Caco-2 (cell line): Measurements from ENCODE around the gene PDE7B. TPM values are rescaled to one million over a fixed set of nuclear protein-coding genes. Genes with fewer than 3 reads are reported as not detected.

ENCODE experiments used
- BruUV-seq: library from RNA; stranded (reverse); fragments of 400-500 nt; replicated peaks from 2 replicates; lab custom pipeline; 2021; lab: Mats Ljungman, UMichigan
- CTCF ChIA-PET: fragments of 300-600 bp; sonication (Branson Sonifier 250); formaldehyde crosslinking; loops from one replicate; lab custom pipeline; 2022; ENCODE audit warnings: antibody characterized with exemption; lab: Charles Lee
- POLR2A ChIA-PET: fragments of 300-600 bp; sonication (Branson Sonifier 250); formaldehyde crosslinking; loops from one replicate; lab custom pipeline; 2022; ENCODE audit warnings: antibody characterized with exemption; lab: Charles Lee
- DNase-seq, 2 experiments: peaks; one replicate each; pipeline versions ENCODE4 v3.0.0 to v3.0.0-alpha.2; 2020 to 2022
- H3K27me3 ChIP-seq: replicated peaks from 2 replicates; pipeline ENCODE4 v1.6.0; 2011; ENCODE audit warnings: low read length; ENCODE audit not compliant: control insufficient read depth, insufficient read depth
- H3K36me3 ChIP-seq: 2 replicates; pipeline ENCODE4 v1.5.1; 2011; ENCODE audit warnings: low read length; ENCODE audit not compliant: control insufficient read depth, insufficient read depth
- H3K4me1 ChIP-seq: fragments of 250-450 bp; sonication (Bioruptor Pico); 2 replicates; pipeline ENCODE4 v1.5.1; 2020; ENCODE audit warnings: mild to moderate bottlenecking
- H3K4me3 ChIP-seq: 2 replicates; pipeline ENCODE4 v1.5.1; 2011; ENCODE audit warnings: low read depth, mild to moderate bottlenecking, control low read depth, low read length
- H3K9me3 ChIP-seq: fragments of 250-450 bp; sonication (Bioruptor Pico); 2 replicates; pipeline ENCODE4 v1.5.1; 2020; ENCODE audit warnings: mild to moderate bottlenecking, moderate library complexity
- H3K27ac Mint-ChIP-seq: one replicate; pipeline ENCODE4 v1.8.0; 2022; ENCODE audit warnings: mixed read lengths; ENCODE audit not compliant: unreplicated experiment
- H3K27me3 Mint-ChIP-seq: one replicate; pipeline ENCODE4 v1.8.0; 2022; ENCODE audit warnings: mixed read lengths; ENCODE audit not compliant: insufficient read depth, unreplicated experiment
- H3K36me3 Mint-ChIP-seq: one replicate; pipeline ENCODE4 v1.8.0; 2022; ENCODE audit warnings: mild to moderate bottlenecking, mixed read lengths; ENCODE audit not compliant: insufficient read depth, unreplicated experiment
- H3K4me1 Mint-ChIP-seq: one replicate; pipeline ENCODE4 v1.8.0; 2022; ENCODE audit warnings: low read depth, mixed read lengths; ENCODE audit not compliant: unreplicated experiment
- H3K4me3 Mint-ChIP-seq: one replicate; pipeline ENCODE4 v1.8.0; 2022; ENCODE audit warnings: mild to moderate bottlenecking, moderate library complexity, mixed read lengths; ENCODE audit not compliant: unreplicated experiment
- H3K9me3 Mint-ChIP-seq: one replicate; pipeline ENCODE4 v1.8.0; 2022; ENCODE audit warnings: mixed read lengths; ENCODE audit not compliant: unreplicated experiment
- intact Hi-C: fragments of 100-400 bp; cut with micrococcal nuclease; formaldehyde crosslinking; loops from one replicate; pipeline ENCODE4 v1.10.0; 2022; ENCODE audit not compliant: unreplicated experiment
- total RNA-seq: library from RNA; stranded (reverse); gene quantifications from 2 replicates; pipeline ENCODE4 v1.2.3, GENCODE V29; 2022
- TF ChIP-seq, protein P1 (sequence below), 2 experiments: fragments of 200-600 bp in 1 of 2; IDR thresholded peaks; 1 replicate in 1 of 2; 2 replicates in 1 of 2; pipeline versions ENCODE4 v1.5.1 to v1.8.0; 2011 to 2022; ENCODE audit warnings: antibody characterized with exemption in 1 of 2, control low read depth in 1 of 2, inconsistent platforms in 1 of 2, low read depth in 1 of 2, low read length in 1 of 2, mild to moderate bottlenecking in 1 of 2, moderate library complexity in 1 of 2; ENCODE audit not compliant: insufficient read depth in 1 of 2, severe bottlenecking in 1 of 2, unreplicated experiment in 1 of 2

PDE7B gene
- total RNA-seq, 1 experiment from 2014 or later: not detected

DNA sequence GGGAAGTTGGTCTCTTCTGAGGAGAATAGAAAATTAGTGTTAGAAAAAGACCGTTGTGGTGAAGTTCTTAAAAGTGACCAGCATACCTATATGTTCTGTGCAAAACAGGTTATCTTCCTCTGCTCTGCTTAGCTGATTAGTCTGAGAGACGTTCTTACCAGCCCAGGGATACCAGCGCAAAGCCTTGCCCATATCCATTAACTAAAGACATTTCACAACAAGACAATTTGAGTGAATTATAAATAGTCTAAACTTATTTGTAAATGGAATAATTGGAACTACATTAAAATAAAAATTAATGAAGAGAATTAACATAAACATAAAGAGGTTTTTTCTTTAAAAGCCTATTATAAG, 144.0 kb downstream of the PDE7B start:
- no TSS peak for BruUV-seq
- no peaks in the 10 kb centered on the region for H3K27me3 Mint-ChIP-seq
- H3K27ac Mint-ChIP-seq: no peak overlapping the region
- no peaks in the 10 kb centered on the region for H3K36me3 Mint-ChIP-seq
- Histone ChIP-seq H3K4me3 (no peak overlapping the region), H3K9me3 (no peaks in the 10 kb centered on the region; the same call in 1 of the 2 replicates), H3K27me3 (no peaks in the 10 kb centered on the region), H3K4me1 (no peaks in the 10 kb centered on the region), H3K36me3 (no peaks in the 10 kb centered on the region)
- no peak for DNase-seq
- TF ChIP-seq, protein P1, sequence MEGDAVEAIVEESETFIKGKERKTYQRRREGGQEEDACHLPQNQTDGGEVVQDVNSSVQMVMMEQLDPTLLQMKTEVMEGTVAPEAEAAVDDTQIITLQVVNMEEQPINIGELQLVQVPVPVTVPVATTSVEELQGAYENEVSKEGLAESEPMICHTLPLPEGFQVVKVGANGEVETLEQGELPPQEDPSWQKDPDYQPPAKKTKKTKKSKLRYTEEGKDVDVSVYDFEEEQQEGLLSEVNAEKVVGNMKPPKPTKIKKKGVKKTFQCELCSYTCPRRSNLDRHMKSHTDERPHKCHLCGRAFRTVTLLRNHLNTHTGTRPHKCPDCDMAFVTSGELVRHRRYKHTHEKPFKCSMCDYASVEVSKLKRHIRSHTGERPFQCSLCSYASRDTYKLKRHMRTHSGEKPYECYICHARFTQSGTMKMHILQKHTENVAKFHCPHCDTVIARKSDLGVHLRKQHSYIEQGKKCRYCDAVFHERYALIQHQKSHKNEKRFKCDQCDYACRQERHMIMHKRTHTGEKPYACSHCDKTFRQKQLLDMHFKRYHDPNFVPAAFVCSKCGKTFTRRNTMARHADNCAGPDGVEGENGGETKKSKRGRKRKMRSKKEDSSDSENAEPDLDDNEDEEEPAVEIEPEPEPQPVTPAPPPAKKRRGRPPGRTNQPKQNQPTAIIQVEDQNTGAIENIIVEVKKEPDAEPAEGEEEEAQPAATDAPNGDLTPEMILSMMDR (IDR thresholded peaks at IDR 0.05; ENCODE audit: insufficient read depth in 1 of 2, low read depth in 1 of 2, low read length in 1 of 2, severe bottlenecking in 1 of 2, unreplicated experiment in 1 of 2): no peak
- ChIA-PET POLR2A (no interaction called here), CTCF (no interaction called here)
- H3K4me3 Mint-ChIP-seq: no peak overlapping the region
- intact Hi-C loops: no loop called here
- H3K9me3 Mint-ChIP-seq: peaks cover 9% of the 10 kb centered on the region
- H3K4me1 Mint-ChIP-seq: no peaks in the 10 kb centered on the region

GRCh38 chr6:135996668-135997067, 145.2 kb downstream of the PDE7B start:
- H3K9me3 ChIP-seq: no peaks in the 10 kb centered on the region; the same call in 1 of the 2 replicates
- H3K9me3 Mint-ChIP-seq: peaks cover 9% of the 10 kb centered on the region
- no peak overlapping the region for H3K4me3 Mint-ChIP-seq
- H3K36me3 ChIP-seq: no peaks in the 10 kb centered on the region
- H3K27ac Mint-ChIP-seq: no peak overlapping the region
- no peaks in the 10 kb centered on the region for H3K4me1 Mint-ChIP-seq
- intact Hi-C loops: no loop called here
- H3K36me3 Mint-ChIP-seq: no peaks in the 10 kb centered on the region
- TF ChIP-seq, protein P1 (IDR thresholded peaks at IDR 0.05; ENCODE audit: insufficient read depth in 1 of 2, low read depth in 1 of 2, low read length in 1 of 2, severe bottlenecking in 1 of 2, unreplicated experiment in 1 of 2): no peak
- no peaks in the 10 kb centered on the region for H3K27me3 ChIP-seq
- ChIA-PET POLR2A (no interaction called here), CTCF (no interaction called here)
- H3K4me3 ChIP-seq: no peak overlapping the region
- H3K4me1 ChIP-seq: no peaks in the 10 kb centered on the region
- no peaks in the 10 kb centered on the region for H3K27me3 Mint-ChIP-seq
- no TSS peak for BruUV-seq
- no peak for DNase-seq

DNA sequence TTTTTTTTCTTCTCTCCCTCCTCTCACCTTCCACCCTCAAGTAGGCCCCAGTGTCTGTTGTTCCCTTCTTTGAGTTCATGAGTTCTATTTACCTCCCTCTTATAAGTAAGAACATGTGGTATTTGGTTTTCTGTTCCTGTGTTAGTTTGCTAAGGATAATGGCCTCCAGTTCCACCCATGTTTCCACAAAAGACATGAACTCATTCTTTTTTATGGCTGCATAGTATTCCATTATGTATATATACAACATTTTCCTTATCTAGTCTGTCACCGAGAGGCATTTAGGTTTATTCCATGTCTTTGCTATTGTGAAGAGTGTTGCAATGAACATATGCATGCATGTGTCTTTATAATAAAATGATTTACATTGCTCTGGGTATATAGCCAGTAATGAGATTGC, 147.9 kb downstream of the PDE7B start:
- TF ChIP-seq, protein P1 (IDR thresholded peaks at IDR 0.05; ENCODE audit: insufficient read depth in 1 of 2, low read depth in 1 of 2, low read length in 1 of 2, severe bottlenecking in 1 of 2, unreplicated experiment in 1 of 2): no peak
- Mint-ChIP-seq H3K27ac (no peak overlapping the region), H3K27me3 (no peaks in the 10 kb centered on the region), H3K4me3 (no peak overlapping the region), H3K9me3 (peaks cover 9% of the 10 kb centered on the region), H3K4me1 (no peaks in the 10 kb centered on the region), H3K36me3 (no peaks in the 10 kb centered on the region)
- no peaks in the 10 kb centered on the region for H3K27me3 ChIP-seq
- intact Hi-C loops: no loop called here
- H3K36me3 ChIP-seq: no peaks in the 10 kb centered on the region
- no TSS peak for BruUV-seq
- no peak for DNase-seq
- ChIA-PET CTCF (no interaction called here), POLR2A (no interaction called here)
- H3K4me1 ChIP-seq: no peaks in the 10 kb centered on the region
- no peak overlapping the region for H3K4me3 ChIP-seq
- H3K9me3 ChIP-seq: no peaks in the 10 kb centered on the region; the same call in 1 of the 2 replicates
